ENCODE data around the gene GDPD4. TPM values are rescaled to one million over a fixed set of nuclear protein-coding genes. Genes with fewer than 3 reads are reported as not detected.

Gene GDPD4
- total RNA-seq, 2 donors from 2014 or later: not detected

GRCh38 chr11:77184136-77184860 lies 117.2 kb downstream of the GDPD4 start:
- H3K27me3 ChIP-seq: no peaks in the 10 kb centered on the region
- intact Hi-C loops (cut with DNase I): no loop called here
- H3K27ac ChIP-seq: no peak overlapping the region
- no peak overlapping the region for H3K9ac ChIP-seq (ENCODE audit: low read depth in 2 of 2, low read length in 2 of 2)
- peaks cover 9% of the 10 kb centered on the region for H3K4me1 ChIP-seq
- no peak for TF ChIP-seq CTCF (IDR thresholded peaks at IDR 0.05)
- no peaks in the 10 kb centered on the region for H3K9me3 ChIP-seq
- DNase-seq: no peak
- H3K36me3 ChIP-seq: no peaks in the 10 kb centered on the region
- H3K4me3 ChIP-seq: no peak overlapping the region

- Histone ChIP-seq H3K27me3 (no peaks in the 10 kb centered on the region), H3K36me3 (no peaks in the 10 kb centered on the region), H3K4me3 (no peak overlapping the region), H3K4me1 (peaks cover 9% of the 10 kb centered on the region), H3K9ac (ENCODE audit: low read depth in 2 of 2, low read length in 2 of 2) (no peak overlapping the region), H3K27ac (no peak overlapping the region), H3K9me3 (no peaks in the 10 kb centered on the region)
- DNase-seq: no peak
- intact Hi-C loops (cut with DNase I): no loop called here
- TF ChIP-seq CTCF (IDR thresholded peaks at IDR 0.05): no peak
Measured at GRCh38 chr11:77183431-77183984, 118.0 kb downstream of the GDPD4 start.

- peaks cover 5% of the 10 kb centered on the region for H3K4me1 ChIP-seq
- no peak overlapping the region for H3K9ac ChIP-seq (ENCODE audit: low read depth in 2 of 2, low read length in 2 of 2)
- H3K27me3 ChIP-seq: no peaks in the 10 kb centered on the region
- no peaks in the 10 kb centered on the region for H3K36me3 ChIP-seq
- no peak overlapping the region for H3K27ac ChIP-seq
- DNase-seq: no peak
- no peak for TF ChIP-seq CTCF (IDR thresholded peaks at IDR 0.05)
- no peaks in the 10 kb centered on the region for H3K9me3 ChIP-seq
- intact Hi-C loops (cut with DNase I): no loop called here
- no peak overlapping the region for H3K4me3 ChIP-seq
Measured at GRCh38 chr11:77182542-77183430, 118.7 kb downstream of the GDPD4 start.

- H3K36me3 ChIP-seq: no peaks in the 10 kb centered on the region
Measured at GRCh38 chr11:77181799-77182541, 119.5 kb downstream of the GDPD4 start.

More at GRCh38 chr11:77181799-77182541, 119.5 kb downstream of the GDPD4 start:
- Histone ChIP-seq H3K4me3 (no peak overlapping the region), H3K27me3 (no peaks in the 10 kb centered on the region), H3K9ac (ENCODE audit: low read depth in 2 of 2, low read length in 2 of 2) (no peak overlapping the region), H3K27ac (no peak overlapping the region), H3K4me1 (no peaks in the 10 kb centered on the region), H3K9me3 (no peaks in the 10 kb centered on the region)
- TF ChIP-seq CTCF (IDR thresholded peaks at IDR 0.05): no peak
- intact Hi-C loops (cut with DNase I): no loop called here
- DNase-seq: no peak

Data from colonic mucosa (tissue), 4 donors.